Mammary epithelial cell (primary cell): Measurements from ENCODE around the gene FOSL1.

Experiments used
- EZH2 ChIP-seq: IDR thresholded peaks from 2 replicates; pipeline ENCODE4 v1.6.1; 2012; ENCODE audit warnings: low read length, inconsistent platforms, borderline replicate concordance
- TF ChIP-seq, protein P1 (sequence below), 2 donors: IDR thresholded peaks in 1 of 2; conservative IDR thresholded peaks in 1 of 2; 2 replicates each; pipeline ENCODE4 v1.5.1; 2011 to 2012; ENCODE audit warnings: inconsistent platforms in 2 of 2, low read length in 2 of 2, mild to moderate bottlenecking in 2 of 2, control low read depth in 1 of 2, low read depth in 1 of 2; ENCODE audit not compliant: insufficient read depth in 1 of 2; ENCODE audit errors: extremely low read depth in 1 of 2

DNA sequence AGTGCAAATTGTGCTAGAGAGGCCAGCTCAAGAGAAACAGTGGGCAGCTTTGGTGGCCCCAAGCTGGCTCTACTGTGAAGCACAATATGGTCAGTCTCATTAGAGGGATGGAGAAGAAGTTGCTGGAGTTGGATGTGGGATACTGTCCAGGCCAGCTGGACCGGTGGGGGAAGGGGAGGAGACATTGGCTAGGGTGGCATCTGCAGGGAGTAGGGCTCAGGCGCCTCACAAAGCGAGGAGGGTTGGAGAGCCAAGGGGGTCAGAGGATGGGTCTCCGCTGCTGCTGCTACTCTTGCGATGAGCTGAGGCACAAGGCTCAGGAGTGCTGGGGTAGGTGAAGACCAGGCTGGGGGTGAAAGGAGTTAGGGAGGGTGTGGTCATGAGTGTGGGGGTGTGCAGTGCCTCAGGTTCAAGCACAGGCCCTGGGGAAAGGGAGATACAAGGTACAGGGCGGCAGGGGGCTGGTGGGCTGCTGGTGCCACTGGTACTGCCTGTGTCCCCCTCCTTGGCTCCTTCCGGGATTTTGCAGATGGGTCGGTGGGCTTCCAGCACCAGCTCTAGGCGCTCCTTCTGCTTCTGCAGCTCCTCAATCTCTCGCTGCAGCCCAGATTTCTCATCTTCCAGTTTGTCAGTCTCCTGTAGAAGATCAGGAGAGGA, 7.4 kb downstream of the FOSL1 start:
- TF ChIP-seq, protein P1, sequence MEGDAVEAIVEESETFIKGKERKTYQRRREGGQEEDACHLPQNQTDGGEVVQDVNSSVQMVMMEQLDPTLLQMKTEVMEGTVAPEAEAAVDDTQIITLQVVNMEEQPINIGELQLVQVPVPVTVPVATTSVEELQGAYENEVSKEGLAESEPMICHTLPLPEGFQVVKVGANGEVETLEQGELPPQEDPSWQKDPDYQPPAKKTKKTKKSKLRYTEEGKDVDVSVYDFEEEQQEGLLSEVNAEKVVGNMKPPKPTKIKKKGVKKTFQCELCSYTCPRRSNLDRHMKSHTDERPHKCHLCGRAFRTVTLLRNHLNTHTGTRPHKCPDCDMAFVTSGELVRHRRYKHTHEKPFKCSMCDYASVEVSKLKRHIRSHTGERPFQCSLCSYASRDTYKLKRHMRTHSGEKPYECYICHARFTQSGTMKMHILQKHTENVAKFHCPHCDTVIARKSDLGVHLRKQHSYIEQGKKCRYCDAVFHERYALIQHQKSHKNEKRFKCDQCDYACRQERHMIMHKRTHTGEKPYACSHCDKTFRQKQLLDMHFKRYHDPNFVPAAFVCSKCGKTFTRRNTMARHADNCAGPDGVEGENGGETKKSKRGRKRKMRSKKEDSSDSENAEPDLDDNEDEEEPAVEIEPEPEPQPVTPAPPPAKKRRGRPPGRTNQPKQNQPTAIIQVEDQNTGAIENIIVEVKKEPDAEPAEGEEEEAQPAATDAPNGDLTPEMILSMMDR (conservative IDR thresholded peaks at IDR 0.05 in 1 of 2, IDR thresholded peaks at IDR 0.05 in 1 of 2; ENCODE audit: extremely low read depth in 1 of 2, insufficient read depth in 1 of 2, low read depth in 1 of 2, low read length in 2 of 2) = no peak
- no peak for TF ChIP-seq EZH2
